ENCODE results near the gene MBNL2. TPM values are rescaled to one million over a fixed set of nuclear protein-coding genes. Genes with fewer than 3 reads are reported as not detected.

The MBNL2 gene
- total and polyA plus RNA-seq, 2 experiments from 2014 or later: 0.55 to 3.2 TPM

DNA sequence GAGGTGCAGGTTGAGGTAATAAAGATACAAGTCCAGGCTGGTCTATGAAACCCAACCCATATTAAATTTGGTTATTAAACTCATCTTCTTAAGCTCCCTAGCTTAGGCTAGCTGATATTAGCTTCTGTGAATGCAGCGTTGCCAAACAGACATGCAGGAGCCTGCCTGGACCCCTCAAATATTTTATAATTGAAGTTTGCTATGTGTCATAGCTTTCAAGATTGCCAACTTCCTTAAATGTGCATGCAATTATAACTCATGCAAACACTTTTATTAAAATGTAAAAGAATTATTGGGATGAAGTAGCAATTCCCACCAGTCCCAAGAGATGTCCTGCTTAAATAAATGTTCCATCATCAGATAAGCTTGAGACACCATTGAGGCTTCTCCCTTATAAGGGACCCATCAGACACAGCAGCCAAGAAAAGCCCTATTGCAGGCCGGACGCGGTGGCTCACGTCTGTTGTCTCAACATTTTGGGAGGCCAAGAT is 51.3 kb downstream of the MBNL2 start:
- H3K36me3 Mint-ChIP-seq (ENCODE audit: low read depth): no peaks in the 10 kb centered on the region
- TF ChIP-seq, protein P1, sequence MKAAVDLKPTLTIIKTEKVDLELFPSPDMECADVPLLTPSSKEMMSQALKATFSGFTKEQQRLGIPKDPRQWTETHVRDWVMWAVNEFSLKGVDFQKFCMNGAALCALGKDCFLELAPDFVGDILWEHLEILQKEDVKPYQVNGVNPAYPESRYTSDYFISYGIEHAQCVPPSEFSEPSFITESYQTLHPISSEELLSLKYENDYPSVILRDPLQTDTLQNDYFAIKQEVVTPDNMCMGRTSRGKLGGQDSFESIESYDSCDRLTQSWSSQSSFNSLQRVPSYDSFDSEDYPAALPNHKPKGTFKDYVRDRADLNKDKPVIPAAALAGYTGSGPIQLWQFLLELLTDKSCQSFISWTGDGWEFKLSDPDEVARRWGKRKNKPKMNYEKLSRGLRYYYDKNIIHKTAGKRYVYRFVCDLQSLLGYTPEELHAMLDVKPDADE (IDR thresholded peaks at IDR 0.05): no peak
- no peak for TF ChIP-seq CTCF (conservative IDR thresholded peaks at IDR 0.05; ENCODE audit: low read depth in 2 of 2)
- TF ChIP-seq, protein P2, sequence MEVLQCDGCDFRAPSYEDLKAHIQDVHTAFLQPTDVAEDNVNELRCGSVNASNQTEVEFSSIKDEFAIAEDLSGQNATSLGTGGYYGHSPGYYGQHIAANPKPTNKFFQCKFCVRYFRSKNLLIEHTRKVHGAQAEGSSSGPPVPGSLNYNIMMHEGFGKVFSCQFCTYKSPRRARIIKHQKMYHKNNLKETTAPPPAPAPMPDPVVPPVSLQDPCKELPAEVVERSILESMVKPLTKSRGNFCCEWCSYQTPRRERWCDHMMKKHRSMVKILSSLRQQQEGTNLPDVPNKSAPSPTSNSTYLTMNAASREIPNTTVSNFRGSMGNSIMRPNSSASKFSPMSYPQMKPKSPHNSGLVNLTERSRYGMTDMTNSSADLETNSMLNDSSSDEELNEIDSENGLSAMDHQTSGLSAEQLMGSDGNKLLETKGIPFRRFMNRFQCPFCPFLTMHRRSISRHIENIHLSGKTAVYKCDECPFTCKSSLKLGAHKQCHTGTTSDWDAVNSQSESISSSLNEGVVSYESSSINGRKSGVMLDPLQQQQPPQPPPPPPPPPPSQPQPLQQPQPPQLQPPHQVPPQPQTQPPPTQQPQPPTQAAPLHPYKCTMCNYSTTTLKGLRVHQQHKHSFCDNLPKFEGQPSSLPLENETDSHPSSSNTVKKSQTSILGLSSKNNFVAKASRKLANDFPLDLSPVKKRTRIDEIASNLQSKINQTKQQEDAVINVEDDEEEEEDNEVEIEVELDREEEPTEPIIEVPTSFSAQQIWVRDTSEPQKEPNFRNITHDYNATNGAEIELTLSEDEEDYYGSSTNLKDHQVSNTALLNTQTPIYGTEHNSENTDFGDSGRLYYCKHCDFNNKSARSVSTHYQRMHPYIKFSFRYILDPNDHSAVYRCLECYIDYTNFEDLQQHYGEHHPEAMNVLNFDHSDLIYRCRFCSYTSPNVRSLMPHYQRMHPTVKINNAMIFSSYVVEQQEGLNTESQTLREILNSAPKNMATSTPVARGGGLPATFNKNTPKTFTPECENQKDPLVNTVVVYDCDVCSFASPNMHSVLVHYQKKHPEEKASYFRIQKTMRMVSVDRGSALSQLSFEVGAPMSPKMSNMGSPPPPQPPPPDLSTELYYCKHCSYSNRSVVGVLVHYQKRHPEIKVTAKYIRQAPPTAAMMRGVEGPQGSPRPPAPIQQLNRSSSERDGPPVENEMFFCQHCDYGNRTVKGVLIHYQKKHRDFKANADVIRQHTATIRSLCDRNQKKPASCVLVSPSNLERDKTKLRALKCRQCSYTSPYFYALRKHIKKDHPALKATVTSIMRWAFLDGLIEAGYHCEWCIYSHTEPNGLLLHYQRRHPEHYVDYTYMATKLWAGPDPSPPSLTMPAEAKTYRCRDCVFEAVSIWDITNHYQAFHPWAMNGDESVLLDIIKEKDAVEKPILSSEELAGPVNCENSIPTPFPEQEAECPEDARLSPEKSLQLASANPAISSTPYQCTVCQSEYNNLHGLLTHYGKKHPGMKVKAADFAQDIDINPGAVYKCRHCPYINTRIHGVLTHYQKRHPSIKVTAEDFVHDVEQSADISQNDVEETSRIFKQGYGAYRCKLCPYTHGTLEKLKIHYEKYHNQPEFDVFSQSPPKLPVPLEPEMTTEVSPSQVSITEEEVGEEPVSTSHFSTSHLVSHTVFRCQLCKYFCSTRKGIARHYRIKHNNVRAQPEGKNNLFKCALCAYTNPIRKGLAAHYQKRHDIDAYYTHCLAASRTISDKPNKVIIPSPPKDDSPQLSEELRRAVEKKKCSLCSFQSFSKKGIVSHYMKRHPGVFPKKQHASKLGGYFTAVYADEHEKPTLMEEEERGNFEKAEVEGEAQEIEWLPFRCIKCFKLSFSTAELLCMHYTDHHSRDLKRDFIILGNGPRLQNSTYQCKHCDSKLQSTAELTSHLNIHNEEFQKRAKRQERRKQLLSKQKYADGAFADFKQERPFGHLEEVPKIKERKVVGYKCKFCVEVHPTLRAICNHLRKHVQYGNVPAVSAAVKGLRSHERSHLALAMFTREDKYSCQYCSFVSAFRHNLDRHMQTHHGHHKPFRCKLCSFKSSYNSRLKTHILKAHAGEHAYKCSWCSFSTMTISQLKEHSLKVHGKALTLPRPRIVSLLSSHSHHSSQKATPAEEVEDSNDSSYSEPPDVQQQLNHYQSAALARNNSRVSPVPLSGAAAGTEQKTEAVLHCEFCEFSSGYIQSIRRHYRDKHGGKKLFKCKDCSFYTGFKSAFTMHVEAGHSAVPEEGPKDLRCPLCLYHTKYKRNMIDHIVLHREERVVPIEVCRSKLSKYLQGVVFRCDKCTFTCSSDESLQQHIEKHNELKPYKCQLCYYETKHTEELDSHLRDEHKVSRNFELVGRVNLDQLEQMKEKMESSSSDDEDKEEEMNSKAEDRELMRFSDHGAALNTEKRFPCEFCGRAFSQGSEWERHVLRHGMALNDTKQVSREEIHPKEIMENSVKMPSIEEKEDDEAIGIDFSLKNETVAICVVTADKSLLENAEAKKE (CRISPR knock-in tag; IDR thresholded peaks at IDR 0.05): no peak
- no peak for TF ChIP-seq STAT1 (IDR thresholded peaks at IDR 0.05; ENCODE audit: unreplicated experiment)
- no peak for TF ChIP-seq POLR2AphosphoS5 (IDR thresholded peaks at IDR 0.05; ENCODE audit: low read depth)
- TF ChIP-seq JUNB (IDR thresholded peaks at IDR 0.05; ENCODE audit: unreplicated experiment): no peak
- TF ChIP-seq EZH2phosphoT487 (IDR thresholded peaks at IDR 0.05; ENCODE audit: unreplicated experiment): no peak
- TF ChIP-seq CREB1 (CRISPR knock-in tag; IDR thresholded peaks at IDR 0.05; ENCODE audit: low read depth): no peak
- no peak for TF ChIP-seq NANOG (IDR thresholded peaks at IDR 0.05; ENCODE audit: borderline replicate concordance)
- TF ChIP-seq EZH2 (IDR thresholded peaks at IDR 0.05; ENCODE audit: low read depth, unreplicated experiment): no peak
- TF ChIP-seq ZNF331 (CRISPR knock-in tag; IDR thresholded peaks at IDR 0.05; ENCODE audit: low read depth): no peak
- H3K27me3 ChIP-seq (ENCODE audit: insufficient read depth): no peaks in the 10 kb centered on the region
- ATAC-seq (no peak), DNase-seq (ENCODE audit: low spot score) (no peak)
- H3K4me1 ChIP-seq (ENCODE audit: insufficient read depth): peaks cover 8% of the 10 kb centered on the region
- no peaks in the 10 kb centered on the region for H3K36me3 ChIP-seq (ENCODE audit: insufficient read depth)
- peaks cover 21% of the 10 kb centered on the region for H3K4me1 Mint-ChIP-seq
- H3K4me3 Mint-ChIP-seq: no peak overlapping the region
- no peaks in the 10 kb centered on the region for H3K27me3 Mint-ChIP-seq (ENCODE audit: insufficient read depth, low read depth, poor library complexity)
- no peaks in the 10 kb centered on the region for H3K9me3 Mint-ChIP-seq
- no peak overlapping the region for H3K4me2 ChIP-seq
- H3K27ac Mint-ChIP-seq: no peak overlapping the region
- H3K4me3 ChIP-seq: no peak overlapping the region
- no peaks in the 10 kb centered on the region for H3K79me2 ChIP-seq (replicated peaks; ENCODE audit: insufficient read depth)
- no peak overlapping the region for H3K27ac ChIP-seq (ENCODE audit: low read depth)
- no peak overlapping the region for H2AFZ ChIP-seq
- no peaks in the 10 kb centered on the region for H3K9me2 ChIP-seq (ENCODE audit: insufficient read depth)
- no peaks in the 10 kb centered on the region for H4K20me1 ChIP-seq (replicated peaks; ENCODE audit: insufficient read depth)
- no peaks in the 10 kb centered on the region for H3F3A ChIP-seq (replicated peaks; ENCODE audit: low read depth)
